Measurements from ENCODE around the gene COL27A1. TPM values are rescaled to one million over a fixed set of nuclear protein-coding genes. Genes with fewer than 3 reads are reported as not detected.

Gene COL27A1
- total RNA-seq, 1 experiment from 2014 or later = 20.1 TPM

DNA sequence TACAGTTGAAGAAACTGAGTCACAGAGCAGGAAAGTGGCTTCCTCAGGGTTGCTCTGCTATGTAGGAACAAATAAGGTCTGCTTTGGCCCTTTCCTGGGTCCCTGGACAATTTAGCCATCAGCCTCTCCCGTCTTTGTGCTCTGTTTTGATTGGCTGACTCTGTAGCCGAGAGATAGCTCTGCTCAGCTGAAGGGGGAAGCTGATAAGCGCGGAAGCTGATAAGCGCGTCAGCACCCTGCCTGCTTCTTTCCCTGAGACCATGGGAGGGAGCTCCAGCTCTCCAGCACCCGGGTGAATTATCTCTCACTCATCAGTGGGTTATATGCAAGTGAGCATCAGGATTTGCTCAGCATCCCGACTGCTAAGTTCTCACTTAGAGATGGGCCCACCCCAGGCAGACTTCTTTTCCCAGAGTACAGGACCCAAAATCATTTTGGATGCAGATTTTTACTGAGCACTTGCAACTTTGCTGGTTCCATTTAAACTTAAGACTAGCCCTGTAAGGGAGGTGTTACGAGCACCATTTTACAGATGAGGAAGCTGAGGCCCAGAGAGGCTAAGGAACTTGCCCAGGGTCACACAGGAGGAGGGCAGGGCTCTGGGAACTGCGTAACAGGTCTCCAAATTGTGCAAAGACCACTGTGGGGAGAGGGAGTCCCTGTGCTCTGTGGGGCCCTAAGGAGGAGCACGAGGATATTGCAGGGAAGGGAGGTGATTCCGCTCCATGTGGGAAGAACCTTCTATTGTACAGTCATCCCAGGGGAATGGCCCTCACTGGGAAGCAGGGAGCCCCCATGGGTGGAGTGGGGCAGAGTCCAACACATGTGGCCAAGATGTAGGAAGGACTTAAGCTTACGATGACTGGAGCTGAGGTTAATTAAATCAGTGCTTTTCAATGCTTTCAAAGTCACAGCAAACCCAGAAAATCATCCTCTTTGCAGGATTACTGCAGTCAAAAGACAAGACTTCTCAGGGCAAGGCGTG, 83.8 kb downstream of the COL27A1 start:
- H3K27ac Mint-ChIP-seq (ENCODE audit: unreplicated experiment) = no peak overlapping the region
- CTCF ChIA-PET = no interaction called here

DNA sequence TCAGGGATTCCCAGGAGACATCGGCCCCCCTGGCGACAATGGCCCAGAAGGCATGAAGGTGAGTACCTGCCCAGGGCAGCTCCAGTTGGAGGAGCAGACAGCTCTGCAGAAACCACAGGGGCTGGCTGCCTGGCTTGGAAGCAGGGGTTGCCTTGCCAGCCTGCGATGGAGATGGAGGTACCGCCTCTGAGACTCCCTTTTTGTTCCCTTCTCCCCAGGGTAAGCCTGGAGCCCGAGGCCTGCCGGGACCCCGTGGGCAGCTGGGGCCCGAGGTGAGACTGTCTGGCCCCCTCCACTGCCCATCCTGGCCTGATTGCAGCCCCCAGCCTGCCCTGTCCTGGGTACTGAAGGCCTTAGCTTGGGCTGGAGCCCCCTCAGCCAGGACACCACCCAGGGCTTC, 84.9 kb downstream of the COL27A1 start:
- no peaks in the 10 kb centered on the region for H3K4me1 Mint-ChIP-seq (ENCODE audit: low read depth, unreplicated experiment)
- no peak overlapping the region for H3K27ac Mint-ChIP-seq (ENCODE audit: unreplicated experiment)
- H3K4me3 Mint-ChIP-seq (ENCODE audit: low read depth, unreplicated experiment) = no peak overlapping the region
- DNase-seq = no peak
- no TSS peak for BruUV-seq (replicated peaks)
- CTCF ChIA-PET = no interaction called here
- peaks cover 6% of the 10 kb centered on the region for H3K36me3 Mint-ChIP-seq (ENCODE audit: insufficient read depth, unreplicated experiment)
- intact Hi-C loops (cut with micrococcal nuclease; ENCODE audit: unreplicated experiment) = no loop called here
- no peaks in the 10 kb centered on the region for H3K9me3 Mint-ChIP-seq (ENCODE audit: low read depth, unreplicated experiment)
- H3K27me3 Mint-ChIP-seq (ENCODE audit: unreplicated experiment) = no peaks in the 10 kb centered on the region
- TF ChIP-seq, protein P1, sequence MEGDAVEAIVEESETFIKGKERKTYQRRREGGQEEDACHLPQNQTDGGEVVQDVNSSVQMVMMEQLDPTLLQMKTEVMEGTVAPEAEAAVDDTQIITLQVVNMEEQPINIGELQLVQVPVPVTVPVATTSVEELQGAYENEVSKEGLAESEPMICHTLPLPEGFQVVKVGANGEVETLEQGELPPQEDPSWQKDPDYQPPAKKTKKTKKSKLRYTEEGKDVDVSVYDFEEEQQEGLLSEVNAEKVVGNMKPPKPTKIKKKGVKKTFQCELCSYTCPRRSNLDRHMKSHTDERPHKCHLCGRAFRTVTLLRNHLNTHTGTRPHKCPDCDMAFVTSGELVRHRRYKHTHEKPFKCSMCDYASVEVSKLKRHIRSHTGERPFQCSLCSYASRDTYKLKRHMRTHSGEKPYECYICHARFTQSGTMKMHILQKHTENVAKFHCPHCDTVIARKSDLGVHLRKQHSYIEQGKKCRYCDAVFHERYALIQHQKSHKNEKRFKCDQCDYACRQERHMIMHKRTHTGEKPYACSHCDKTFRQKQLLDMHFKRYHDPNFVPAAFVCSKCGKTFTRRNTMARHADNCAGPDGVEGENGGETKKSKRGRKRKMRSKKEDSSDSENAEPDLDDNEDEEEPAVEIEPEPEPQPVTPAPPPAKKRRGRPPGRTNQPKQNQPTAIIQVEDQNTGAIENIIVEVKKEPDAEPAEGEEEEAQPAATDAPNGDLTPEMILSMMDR (IDR thresholded peaks at IDR 0.05; ENCODE audit: unreplicated experiment) = no peak

More for the DNA sequence above, 83.8 kb downstream of the COL27A1 start:
- intact Hi-C loops (cut with micrococcal nuclease; ENCODE audit: unreplicated experiment) = no loop called here
- no peak for DNase-seq
- no peaks in the 10 kb centered on the region for H3K27me3 Mint-ChIP-seq (ENCODE audit: unreplicated experiment)
- no peaks in the 10 kb centered on the region for H3K9me3 Mint-ChIP-seq (ENCODE audit: low read depth, unreplicated experiment)
- BruUV-seq (replicated peaks) = no TSS peak
- H3K4me3 Mint-ChIP-seq (ENCODE audit: low read depth, unreplicated experiment) = no peak overlapping the region
- TF ChIP-seq, protein P1 (IDR thresholded peaks at IDR 0.05; ENCODE audit: unreplicated experiment) = no peak
- peaks cover 6% of the 10 kb centered on the region for H3K36me3 Mint-ChIP-seq (ENCODE audit: insufficient read depth, unreplicated experiment)
- H3K4me1 Mint-ChIP-seq (ENCODE audit: low read depth, unreplicated experiment) = no peaks in the 10 kb centered on the region

DNA sequence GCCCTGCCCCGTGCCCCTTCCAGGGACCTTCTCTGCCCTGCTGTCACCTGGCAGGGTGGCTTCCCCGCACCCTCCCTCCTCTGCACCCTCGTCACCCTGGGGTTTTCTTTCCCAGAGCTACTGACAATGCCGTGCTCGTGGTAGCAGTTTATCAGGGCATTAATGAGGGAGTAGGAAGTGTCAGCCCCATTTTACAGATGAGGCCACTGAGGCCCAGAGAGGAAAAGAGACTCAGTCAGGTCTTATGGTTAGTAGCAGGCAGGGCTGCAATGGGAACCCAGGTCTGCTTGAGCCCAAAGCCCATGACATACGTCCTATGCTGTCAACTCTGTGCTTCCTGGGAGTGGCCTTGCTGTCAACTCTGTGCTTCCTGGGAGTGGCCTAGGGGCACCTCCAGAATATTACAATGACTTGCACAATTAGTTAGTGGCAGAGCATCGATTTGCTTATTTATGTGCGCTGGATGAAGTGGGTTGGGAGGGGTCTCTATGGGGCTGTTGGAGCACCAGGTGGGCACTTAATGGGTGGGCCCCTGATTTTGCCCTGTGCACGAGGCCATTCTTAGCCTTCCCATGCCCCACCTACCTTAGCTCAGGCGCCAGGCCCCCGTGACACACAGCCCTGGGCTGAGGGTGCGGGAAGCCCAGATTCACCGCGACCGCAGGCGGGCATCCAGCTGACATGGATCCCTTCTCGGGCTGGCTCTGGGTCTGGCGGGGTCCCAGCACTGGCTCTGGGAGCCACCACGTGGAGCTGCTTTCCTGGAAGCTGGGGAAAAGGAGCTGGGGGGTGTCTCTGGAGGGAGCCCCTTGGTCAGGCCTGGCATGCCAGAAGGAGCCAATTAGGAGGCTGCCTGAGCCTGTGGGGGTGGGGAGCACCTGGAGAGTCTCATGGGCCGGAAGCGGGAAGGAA, 85.6 kb downstream of the COL27A1 start:
- Mint-ChIP-seq H3K4me1 (ENCODE audit: low read depth, unreplicated experiment) (no peaks in the 10 kb centered on the region), H3K27ac (ENCODE audit: unreplicated experiment) (no peak overlapping the region), H3K9me3 (ENCODE audit: low read depth, unreplicated experiment) (no peaks in the 10 kb centered on the region), H3K4me3 (ENCODE audit: low read depth, unreplicated experiment) (no peak overlapping the region), H3K36me3 (ENCODE audit: insufficient read depth, unreplicated experiment) (peaks cover 5% of the 10 kb centered on the region), H3K27me3 (ENCODE audit: unreplicated experiment) (no peaks in the 10 kb centered on the region)
- intact Hi-C loops (cut with micrococcal nuclease; ENCODE audit: unreplicated experiment) = no loop called here
- DNase-seq = no peak
- TF ChIP-seq, protein P1 (IDR thresholded peaks at IDR 0.05; ENCODE audit: unreplicated experiment) = no peak
- CTCF ChIA-PET = no interaction called here
- no TSS peak for BruUV-seq (replicated peaks)

DNA sequence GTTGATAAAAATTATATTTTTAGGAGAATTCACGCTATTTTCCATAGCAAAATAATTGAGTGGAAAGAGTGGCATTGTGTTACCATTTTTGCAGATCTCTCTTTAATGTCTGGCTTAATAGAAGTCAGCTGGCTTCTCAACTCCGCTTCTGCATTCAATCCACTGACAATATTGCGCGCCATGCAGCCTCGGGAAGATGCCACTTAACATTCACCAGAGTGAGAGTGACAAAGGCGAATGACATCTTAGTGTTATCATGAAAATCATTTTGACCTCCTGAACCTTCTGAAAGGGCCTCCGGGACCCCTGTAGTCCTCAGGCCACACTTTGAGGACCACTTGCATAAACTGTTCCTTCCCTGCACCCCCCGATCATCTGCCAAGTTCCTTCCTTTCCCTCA, 87.5 kb downstream of the COL27A1 start:
- H3K4me1 Mint-ChIP-seq (ENCODE audit: low read depth, unreplicated experiment) = no peaks in the 10 kb centered on the region
- intact Hi-C loops (cut with micrococcal nuclease; ENCODE audit: unreplicated experiment) = no loop called here
- H3K9me3 Mint-ChIP-seq (ENCODE audit: low read depth, unreplicated experiment) = no peaks in the 10 kb centered on the region
- H3K36me3 Mint-ChIP-seq (ENCODE audit: insufficient read depth, unreplicated experiment) = no peaks in the 10 kb centered on the region
- H3K4me3 Mint-ChIP-seq (ENCODE audit: low read depth, unreplicated experiment) = no peak overlapping the region
- H3K27ac Mint-ChIP-seq (ENCODE audit: unreplicated experiment) = no peak overlapping the region
- DNase-seq = no peak
- CTCF ChIA-PET = interaction anchor here (1.0 kb wide), 1 partner anchor 136 kb away, joined by 3 read pairs; no protein-coding TSS in a partner anchor
- no peaks in the 10 kb centered on the region for H3K27me3 Mint-ChIP-seq (ENCODE audit: unreplicated experiment)
- TF ChIP-seq, protein P1 (IDR thresholded peaks at IDR 0.05; ENCODE audit: unreplicated experiment) = no peak
- no TSS peak for BruUV-seq (replicated peaks)
